ENCODE measurements around the gene CDH5.

Gene CDH5

DNA sequence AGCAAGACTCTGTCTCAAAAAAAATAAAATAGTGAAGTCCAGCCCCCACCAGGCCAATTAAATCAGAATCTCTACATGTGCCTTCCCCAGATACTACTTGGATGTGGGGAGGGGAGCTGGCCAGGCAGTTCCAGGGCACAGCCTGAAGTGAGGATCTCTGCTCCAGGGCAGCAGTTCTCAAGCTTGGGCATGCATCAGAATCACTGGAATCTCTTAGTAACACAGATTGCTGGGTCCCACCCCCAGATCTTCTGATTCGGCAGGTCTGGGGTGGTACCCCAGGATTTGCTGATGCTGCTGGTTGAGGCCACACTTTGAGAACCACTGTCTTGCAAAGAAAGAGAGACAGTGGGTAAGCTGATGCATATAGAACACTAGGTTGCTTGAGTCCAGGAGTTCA is 8.3 kb upstream of the CDH5 start:
- no peak overlapping the region for H4K5ac ChIP-seq (ENCODE audit: low read length)

DNA sequence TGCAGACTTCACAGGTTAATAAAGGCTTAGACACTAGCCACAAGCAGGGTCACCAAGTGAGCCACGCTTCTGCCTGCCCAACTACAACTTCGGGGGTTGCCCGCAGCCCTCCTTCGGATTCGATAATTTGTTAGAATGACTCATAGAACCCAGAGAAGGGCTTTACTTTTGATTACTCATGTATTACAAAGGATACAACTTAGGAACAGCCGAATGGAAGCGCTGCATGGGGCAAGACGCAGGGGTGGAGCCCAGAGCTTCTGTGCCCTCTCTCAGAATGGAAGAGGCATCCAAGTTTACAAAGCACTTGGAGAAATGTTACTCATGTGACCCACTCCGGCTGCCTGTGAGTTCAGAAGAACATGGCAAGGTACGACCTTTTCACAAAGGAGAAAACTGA is 7.5 kb upstream of the CDH5 start:
- H3K27ac ChIP-seq (ENCODE audit: low read depth, low read length) = no peak overlapping the region
- no peak overlapping the region for H2BK15ac ChIP-seq (replicated peaks; ENCODE audit: low read depth)
- no peak overlapping the region for H2AK5ac ChIP-seq (ENCODE audit: low read length)
- H3K4me1 ChIP-seq (ENCODE audit: control insufficient read depth, low read depth, low read length) = peaks cover 3% of the 10 kb centered on the region
- no peak overlapping the region for H2BK120ac ChIP-seq (ENCODE audit: low read depth, low read length)
- no peak overlapping the region for H3K18ac ChIP-seq (ENCODE audit: low read length)
- no peaks in the 10 kb centered on the region for H3K36me3 ChIP-seq (ENCODE audit: control insufficient read depth, insufficient read depth, low read length)
- H3K79me1 ChIP-seq (ENCODE audit: low read length) = no peaks in the 10 kb centered on the region
- H3K79me2 ChIP-seq (ENCODE audit: control insufficient read depth, insufficient read depth, low read length) = no peaks in the 10 kb centered on the region
- H3K4me3 ChIP-seq (ENCODE audit: low read length) = no peak overlapping the region
- H4K5ac ChIP-seq (ENCODE audit: low read length) = no peak overlapping the region
- no peak overlapping the region for H3K9ac ChIP-seq (ENCODE audit: low read length)
- H2BK5ac ChIP-seq (ENCODE audit: low read length) = no peak overlapping the region
- H3K4ac ChIP-seq (ENCODE audit: low read depth, low read length) = no peak overlapping the region
- no peak overlapping the region for H3K56ac ChIP-seq (ENCODE audit: low read length)
- no peak overlapping the region for H4K8ac ChIP-seq (ENCODE audit: low read depth, low read length)
- DNase-seq = no peak
- no peak overlapping the region for H3K4me2 ChIP-seq (ENCODE audit: low read length)
- WGBS (ENCODE audit: extremely low coverage, insufficient coverage, low lambda C conversion rate) = no CpG with 5 or more reads among the region's 10 CpGs
- H3K23ac ChIP-seq (ENCODE audit: low read length) = no peak overlapping the region
- H3K27me3 ChIP-seq (ENCODE audit: insufficient read depth, low read length, poor library complexity) = no peaks in the 10 kb centered on the region

More for the DNA sequence above, 8.3 kb upstream of the CDH5 start:
- Histone ChIP-seq H3K27ac (ENCODE audit: low read depth, low read length) (no peak overlapping the region), H3K4me2 (ENCODE audit: low read length) (no peak overlapping the region), H3K56ac (ENCODE audit: low read length) (no peak overlapping the region), H3K27me3 (ENCODE audit: insufficient read depth, low read length, poor library complexity) (no peaks in the 10 kb centered on the region), H3K36me3 (ENCODE audit: control insufficient read depth, insufficient read depth, low read length) (no peaks in the 10 kb centered on the region), H2BK5ac (ENCODE audit: low read length) (no peak overlapping the region), H3K9ac (ENCODE audit: low read length) (no peak overlapping the region), H3K23ac (ENCODE audit: low read length) (no peak overlapping the region), H3K4ac (ENCODE audit: low read depth, low read length) (no peak overlapping the region), H3K4me1 (ENCODE audit: control insufficient read depth, low read depth, low read length) (no peaks in the 10 kb centered on the region), H4K8ac (ENCODE audit: low read depth, low read length) (no peak overlapping the region), H3K18ac (ENCODE audit: low read length) (no peak overlapping the region), H3K4me3 (ENCODE audit: low read length) (no peak overlapping the region), H2BK120ac (ENCODE audit: low read depth, low read length) (no peak overlapping the region), H3K79me2 (ENCODE audit: control insufficient read depth, insufficient read depth, low read length) (no peaks in the 10 kb centered on the region), H3K79me1 (ENCODE audit: low read length) (no peaks in the 10 kb centered on the region), H2BK15ac (replicated peaks; ENCODE audit: low read depth) (no peak overlapping the region), H2AK5ac (ENCODE audit: low read length) (no peak overlapping the region)
- no peak for DNase-seq
- no CpG with 5 or more reads among the region's 1 CpG for WGBS (ENCODE audit: extremely low coverage, insufficient coverage, low lambda C conversion rate)

DNA sequence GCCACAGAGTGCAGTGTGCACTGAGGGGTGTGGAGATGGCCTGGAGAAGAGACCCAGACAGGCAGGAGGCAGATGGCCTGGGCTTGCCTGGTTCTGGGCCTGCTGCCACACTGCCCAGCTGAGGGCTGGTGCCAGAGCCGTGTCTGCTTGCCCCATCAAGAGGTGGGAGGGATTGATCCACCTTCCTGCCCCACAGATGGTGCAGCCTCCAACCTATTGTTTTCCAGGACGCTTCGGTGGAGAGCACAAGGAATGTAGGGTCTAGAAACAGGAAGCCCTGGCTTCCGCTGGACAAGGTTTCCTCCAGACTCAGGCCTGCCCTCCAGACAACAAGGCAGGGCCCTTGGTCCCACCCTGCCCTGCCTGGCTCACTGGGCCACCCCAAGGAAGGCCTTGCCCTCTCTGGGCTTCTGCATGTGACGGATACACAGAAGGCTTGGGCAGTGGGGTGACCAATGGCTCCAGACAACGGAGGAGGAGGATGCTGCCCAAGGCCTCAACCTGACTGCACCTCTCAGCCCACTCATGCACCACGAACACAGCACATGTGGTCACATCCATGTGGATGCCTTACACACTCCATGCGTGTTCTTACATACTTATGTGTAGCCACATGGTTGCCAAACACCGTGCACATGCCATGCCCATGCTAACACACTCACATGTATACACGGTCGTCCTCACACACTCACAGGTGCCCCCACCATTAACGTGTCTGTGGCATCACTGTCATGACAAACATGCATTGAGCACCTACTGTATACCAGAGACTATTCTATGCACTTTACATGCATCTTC is 6.5 kb upstream of the CDH5 start:
- H3K4me3 ChIP-seq (ENCODE audit: low read length) = no peak overlapping the region

DNA sequence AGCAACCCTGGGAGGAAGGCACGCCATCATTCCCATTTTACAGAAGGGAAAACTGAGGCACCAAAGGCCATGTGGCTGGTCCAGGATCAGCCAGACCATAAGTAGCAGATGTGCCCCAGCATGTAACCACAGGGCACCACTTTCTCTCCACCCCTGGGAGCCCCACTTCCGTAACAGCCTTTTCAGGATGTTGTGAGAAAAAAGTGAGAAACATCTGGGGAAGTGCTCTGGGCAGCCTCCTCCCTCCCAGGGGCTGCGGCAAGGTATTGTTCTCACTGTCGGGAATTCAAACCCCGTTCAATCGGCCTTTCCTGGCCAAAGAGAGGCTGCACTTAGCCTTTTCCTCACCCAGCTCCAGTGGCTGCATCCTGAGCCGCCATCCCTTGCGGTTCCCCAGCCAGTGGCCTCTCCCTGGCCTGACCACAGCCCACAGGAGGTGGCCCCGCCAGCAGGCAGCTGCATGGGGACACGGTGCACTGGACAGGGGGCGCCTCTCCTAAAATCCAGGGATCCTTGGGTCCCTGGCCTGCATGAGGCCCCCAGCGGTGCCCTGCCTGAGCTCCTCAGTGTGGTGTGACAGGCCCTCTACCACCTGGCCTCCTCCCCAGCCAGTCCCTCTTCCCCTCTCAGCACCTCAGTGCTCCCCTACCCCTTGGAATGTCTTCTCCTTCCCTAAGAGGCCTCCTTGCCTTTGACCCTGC is 5.7 kb upstream of the CDH5 start:
- no peak for DNase-seq
- no peak overlapping the region for H4K8ac ChIP-seq (ENCODE audit: low read depth, low read length)
- WGBS (ENCODE audit: extremely low coverage, insufficient coverage, low lambda C conversion rate) = no CpG with 5 or more reads among the region's 12 CpGs

More for the DNA sequence above, 6.5 kb upstream of the CDH5 start:
- H4K5ac ChIP-seq (ENCODE audit: low read length) = no peak overlapping the region
- no peak overlapping the region for H2BK15ac ChIP-seq (replicated peaks; ENCODE audit: low read depth)
- H4K8ac ChIP-seq (ENCODE audit: low read depth, low read length) = no peak overlapping the region
- no peak overlapping the region for H3K4ac ChIP-seq (ENCODE audit: low read depth, low read length)
- no peaks in the 10 kb centered on the region for H3K79me1 ChIP-seq (ENCODE audit: low read length)
- H3K23ac ChIP-seq (ENCODE audit: low read length) = no peak overlapping the region
- no peak overlapping the region for H3K27ac ChIP-seq (ENCODE audit: low read depth, low read length)
- no peak overlapping the region for H3K4me2 ChIP-seq (ENCODE audit: low read length)
- DNase-seq = no peak
- no peaks in the 10 kb centered on the region for H3K27me3 ChIP-seq (ENCODE audit: insufficient read depth, low read length, poor library complexity)
- H2AK5ac ChIP-seq (ENCODE audit: low read length) = no peak overlapping the region
- H3K36me3 ChIP-seq (ENCODE audit: control insufficient read depth, insufficient read depth, low read length) = no peaks in the 10 kb centered on the region
- H3K9ac ChIP-seq (ENCODE audit: low read length) = no peak overlapping the region
- no peak overlapping the region for H3K56ac ChIP-seq (ENCODE audit: low read length)
- no peak overlapping the region for H2BK120ac ChIP-seq (ENCODE audit: low read depth, low read length)
- H2BK5ac ChIP-seq (ENCODE audit: low read length) = no peak overlapping the region
- WGBS (ENCODE audit: extremely low coverage, insufficient coverage, low lambda C conversion rate) = no CpG with 5 or more reads among the region's 12 CpGs
- H3K4me1 ChIP-seq (ENCODE audit: control insufficient read depth, low read depth, low read length) = peaks cover 8% of the 10 kb centered on the region
- H3K18ac ChIP-seq (ENCODE audit: low read length) = no peak overlapping the region
- H3K79me2 ChIP-seq (ENCODE audit: control insufficient read depth, insufficient read depth, low read length) = no peaks in the 10 kb centered on the region

DNA sequence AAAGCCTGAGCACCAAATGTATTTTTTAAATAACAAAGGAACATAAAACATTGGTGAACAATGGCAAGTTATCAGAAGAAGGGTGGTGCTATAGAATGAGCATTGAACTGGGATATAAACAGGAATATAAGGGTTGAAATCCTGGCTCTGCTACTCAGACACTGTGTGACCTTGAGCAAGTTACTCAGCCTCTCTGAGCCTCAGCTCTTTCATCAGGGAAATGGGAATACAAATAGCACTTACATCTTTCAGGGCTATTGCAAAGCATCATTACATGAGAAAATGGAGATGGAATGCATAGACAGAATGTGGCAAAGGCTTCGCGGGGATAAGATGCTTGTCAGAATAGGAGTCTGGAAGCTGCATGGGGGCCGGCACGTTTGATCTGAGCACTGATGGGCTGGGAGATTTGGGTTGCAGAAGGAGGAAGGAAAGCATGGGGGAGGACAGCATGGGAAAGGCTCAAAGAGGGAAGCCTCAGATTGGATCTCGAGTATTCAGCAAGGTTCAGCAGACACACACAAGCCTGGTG is 4.8 kb upstream of the CDH5 start:
- Histone ChIP-seq H3K27ac (ENCODE audit: low read depth, low read length) (no peak overlapping the region), H3K4me3 (ENCODE audit: low read length) (no peak overlapping the region), H3K27me3 (ENCODE audit: insufficient read depth, low read length, poor library complexity) (no peaks in the 10 kb centered on the region), H2BK120ac (ENCODE audit: low read depth, low read length) (no peak overlapping the region), H3K4ac (ENCODE audit: low read depth, low read length) (no peak overlapping the region), H4K8ac (ENCODE audit: low read depth, low read length) (no peak overlapping the region), H3K79me2 (ENCODE audit: control insufficient read depth, insufficient read depth, low read length) (no peaks in the 10 kb centered on the region), H2BK5ac (ENCODE audit: low read length) (no peak overlapping the region), H3K23ac (ENCODE audit: low read length) (no peak overlapping the region), H3K36me3 (ENCODE audit: control insufficient read depth, insufficient read depth, low read length) (no peaks in the 10 kb centered on the region), H4K5ac (ENCODE audit: low read length) (no peak overlapping the region), H3K56ac (ENCODE audit: low read length) (no peak overlapping the region), H2BK15ac (replicated peaks; ENCODE audit: low read depth) (no peak overlapping the region), H2AK5ac (ENCODE audit: low read length) (no peak overlapping the region), H3K4me1 (ENCODE audit: control insufficient read depth, low read depth, low read length) (peaks cover 8% of the 10 kb centered on the region), H3K9ac (ENCODE audit: low read length) (no peak overlapping the region), H3K18ac (ENCODE audit: low read length) (no peak overlapping the region), H3K79me1 (ENCODE audit: low read length) (no peaks in the 10 kb centered on the region), H3K4me2 (ENCODE audit: low read length) (no peak overlapping the region)
- WGBS (ENCODE audit: extremely low coverage, insufficient coverage, low lambda C conversion rate) = no CpG with 5 or more reads among the region's 5 CpGs
- DNase-seq = no peak

More for the DNA sequence above, 5.7 kb upstream of the CDH5 start:
- no peak overlapping the region for H2AK5ac ChIP-seq (ENCODE audit: low read length)
- no peak overlapping the region for H3K23ac ChIP-seq (ENCODE audit: low read length)
- H3K4me2 ChIP-seq (ENCODE audit: low read length) = no peak overlapping the region
- no peak overlapping the region for H3K9ac ChIP-seq (ENCODE audit: low read length)
- H3K56ac ChIP-seq (ENCODE audit: low read length) = no peak overlapping the region
- no peaks in the 10 kb centered on the region for H3K79me1 ChIP-seq (ENCODE audit: low read length)
- H3K27me3 ChIP-seq (ENCODE audit: insufficient read depth, low read length, poor library complexity) = no peaks in the 10 kb centered on the region
- H2BK120ac ChIP-seq (ENCODE audit: low read depth, low read length) = no peak overlapping the region
- no peak overlapping the region for H3K4ac ChIP-seq (ENCODE audit: low read depth, low read length)
- no peak overlapping the region for H3K18ac ChIP-seq (ENCODE audit: low read length)
- no peak overlapping the region for H2BK15ac ChIP-seq (replicated peaks; ENCODE audit: low read depth)
- no peak overlapping the region for H3K4me3 ChIP-seq (ENCODE audit: low read length)
- no peaks in the 10 kb centered on the region for H3K79me2 ChIP-seq (ENCODE audit: control insufficient read depth, insufficient read depth, low read length)
- H4K5ac ChIP-seq (ENCODE audit: low read length) = no peak overlapping the region
- no peaks in the 10 kb centered on the region for H3K36me3 ChIP-seq (ENCODE audit: control insufficient read depth, insufficient read depth, low read length)
- no peak overlapping the region for H3K27ac ChIP-seq (ENCODE audit: low read depth, low read length)
- peaks cover 8% of the 10 kb centered on the region for H3K4me1 ChIP-seq (ENCODE audit: control insufficient read depth, low read depth, low read length)
- no peak overlapping the region for H2BK5ac ChIP-seq (ENCODE audit: low read length)

All from mesendoderm (in vitro differentiated cells).